Forelimb muscle (tissue), 1 donor: ENCODE results near the gene SYNCRIP. TPM values are rescaled to one million over a fixed set of nuclear protein-coding genes. Genes with fewer than 3 reads are reported as not detected.
"Not testable (repeated sequence)": the region's sequence is repeated elsewhere in the genome, so short reads cannot be mapped to it uniquely, and the experiment has no call there.

Experiments
- DNase-seq: peaks from one replicate; pipeline ENCODE4 v3.0.0-alpha.2; 2013; ENCODE audit warnings: low read depth
- polyA plus RNA-seq: library from polyadenylated mRNA; unstranded; fragments of 120-200 nt; gene quantifications from one replicate; pipeline ENCODE4 v1.2.1, GENCODE V29; 2013; ENCODE audit not compliant: insufficient read length

SYNCRIP gene
- polyA plus RNA-seq, result 88.0 TPM

- peak; percentile 94 for DNase-seq
These were observed at the start of gene SYNCRIP for GRCh38 chr6:85642774-85643536. Gene SYNCRIP, minus strand, starts transcription at chr6:85642886. Its CDS starts 1,447 bp downstream, at chr6:85641439.

- no peak for DNase-seq
These were observed 48.8 kb upstream of the SYNCRIP start for GRCh38 chr6:85691478-85691877.

DNA sequence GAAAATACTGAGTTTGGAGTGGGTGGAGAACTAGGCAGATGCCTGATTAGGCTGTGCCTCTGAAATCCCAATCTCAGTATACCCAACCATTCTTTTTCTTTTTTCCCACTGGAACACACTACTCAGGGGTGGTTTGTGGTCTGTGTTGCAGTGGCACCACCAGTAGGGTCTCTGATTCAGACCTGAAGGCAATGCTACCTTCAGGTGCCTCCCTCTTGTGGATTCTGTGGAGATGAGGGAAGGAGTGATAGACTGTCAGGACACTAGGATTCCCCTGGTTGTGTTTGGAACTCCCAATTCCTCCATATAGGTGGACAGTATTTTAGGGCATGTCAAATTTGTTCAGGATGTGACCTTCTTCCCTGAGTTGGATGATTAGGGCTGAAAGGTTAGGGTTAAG is 47.4 kb upstream of the SYNCRIP start:
- no peak for DNase-seq

GRCh38 chr6:85685713-85686112 is 43.0 kb upstream of the SYNCRIP start:
- DNase-seq, result no peak

DNA sequence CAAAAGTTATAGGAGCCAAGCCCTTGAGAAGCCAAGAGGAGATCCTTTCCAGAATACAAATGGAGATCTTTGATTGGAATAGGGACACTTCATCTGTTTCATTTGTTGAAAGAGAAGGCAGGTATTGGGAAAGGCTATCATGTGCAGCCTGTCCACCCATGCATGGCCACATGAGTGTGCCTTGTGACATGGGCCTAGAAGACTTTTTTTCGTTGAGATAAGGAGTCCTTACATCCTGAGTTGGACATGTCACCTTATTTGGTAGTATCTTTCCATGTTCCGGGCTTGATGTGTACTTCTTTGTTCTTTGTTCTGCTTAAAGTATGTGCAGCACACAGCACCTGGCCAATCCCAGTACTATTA is 42.1 kb upstream of the SYNCRIP start:
- DNase-seq, result no peak

- no peak for DNase-seq
These were observed 41.6 kb upstream of the SYNCRIP start for GRCh38 chr6:85684133-85684808.

DNA sequence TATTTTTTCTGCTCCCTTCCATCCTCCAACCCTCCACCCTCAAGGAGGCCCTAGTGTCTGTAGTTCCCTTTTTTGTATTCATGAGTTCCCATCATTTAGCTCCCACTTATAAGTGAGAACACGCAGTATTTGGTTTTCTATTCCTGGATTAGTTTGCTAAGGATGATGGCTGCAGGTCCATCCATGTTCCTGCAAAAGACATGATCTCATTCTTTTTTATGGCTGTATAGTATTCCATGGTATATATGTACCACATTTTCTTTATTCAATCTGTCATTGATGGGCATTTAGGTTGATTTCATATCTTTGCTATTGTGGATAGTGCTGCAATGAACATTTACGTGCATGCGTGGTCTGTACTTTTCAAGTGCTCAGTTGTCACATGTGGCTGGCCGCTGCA is 39.2 kb upstream of the SYNCRIP start:
- not testable (repeated sequence) for DNase-seq

- no peak for DNase-seq
These were observed 37.7 kb upstream of the SYNCRIP start for GRCh38 chr6:85680388-85680787.

DNA sequence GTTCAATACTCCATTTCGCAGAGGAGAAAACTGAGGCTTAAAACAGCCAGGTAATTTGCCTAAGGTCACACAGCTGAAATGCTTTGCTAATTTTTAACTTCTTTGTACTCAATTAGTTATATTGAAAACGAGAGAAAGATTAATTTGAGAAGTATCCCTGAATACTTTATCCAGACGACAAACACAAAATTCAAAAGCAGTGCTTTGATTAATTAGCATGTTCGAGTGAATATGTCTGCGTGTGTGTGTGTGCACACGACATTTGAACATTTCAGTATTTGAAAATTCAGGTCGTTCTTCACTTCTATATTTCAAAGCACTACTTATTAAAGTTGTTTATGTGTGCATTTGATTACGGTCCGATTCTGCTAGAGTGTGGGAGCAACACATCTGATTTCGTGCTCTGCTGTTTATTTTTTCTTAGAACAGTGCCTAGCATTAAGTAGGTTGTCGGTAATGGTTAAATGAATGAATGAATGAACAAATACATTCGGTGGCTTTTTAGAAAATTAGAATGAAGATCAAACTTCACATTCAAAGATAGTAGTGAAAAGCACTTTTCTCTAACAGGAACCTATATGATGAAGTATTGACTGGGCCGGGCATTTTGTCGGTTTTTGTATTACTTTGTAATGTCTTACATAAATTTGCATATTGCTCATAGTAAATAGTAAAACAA is 36.9 kb upstream of the SYNCRIP start:
- DNase-seq, result no peak

DNA sequence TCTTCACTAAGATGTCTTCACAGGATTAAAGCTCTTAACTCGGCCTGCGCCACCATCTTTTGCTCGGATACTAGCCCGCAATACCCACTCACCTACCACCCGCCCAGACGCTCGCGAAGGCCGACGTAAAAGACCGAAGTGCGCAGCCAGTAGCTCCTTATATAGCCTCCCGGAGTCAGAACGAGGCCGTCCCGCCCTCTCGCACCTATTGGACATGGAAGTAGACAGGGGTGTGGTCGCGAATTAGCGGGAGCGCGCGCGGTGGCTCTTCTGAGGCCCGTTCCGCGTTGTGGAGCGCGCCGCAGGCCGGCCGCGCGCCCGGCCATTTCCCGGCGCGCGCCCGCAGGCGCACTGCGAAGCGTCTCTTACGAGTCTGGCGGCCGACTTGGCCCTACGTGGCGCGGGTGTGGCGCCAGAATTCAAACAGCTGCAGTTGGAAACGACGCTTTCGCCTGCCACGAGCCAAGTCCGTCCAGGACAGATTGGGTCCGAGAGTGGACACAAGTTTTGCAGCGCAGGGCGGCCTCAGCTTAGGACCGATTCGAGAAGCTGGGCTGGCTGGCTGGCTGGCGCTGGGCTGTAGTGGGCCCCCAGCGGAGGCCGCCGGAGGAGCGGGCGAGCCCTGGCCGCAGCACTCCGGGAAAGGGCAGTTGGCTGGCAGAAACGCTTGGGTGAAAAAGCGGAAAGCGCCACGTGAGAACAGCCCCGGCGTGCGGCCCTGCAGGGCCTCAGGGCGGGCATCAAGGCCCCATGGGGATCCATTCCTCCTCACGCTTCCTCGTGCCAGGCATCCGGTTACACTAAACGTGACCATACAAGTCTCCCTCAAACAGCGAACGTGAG is 36.1 kb upstream of the SYNCRIP start:
- peak; percentile 98 for DNase-seq

DNA sequence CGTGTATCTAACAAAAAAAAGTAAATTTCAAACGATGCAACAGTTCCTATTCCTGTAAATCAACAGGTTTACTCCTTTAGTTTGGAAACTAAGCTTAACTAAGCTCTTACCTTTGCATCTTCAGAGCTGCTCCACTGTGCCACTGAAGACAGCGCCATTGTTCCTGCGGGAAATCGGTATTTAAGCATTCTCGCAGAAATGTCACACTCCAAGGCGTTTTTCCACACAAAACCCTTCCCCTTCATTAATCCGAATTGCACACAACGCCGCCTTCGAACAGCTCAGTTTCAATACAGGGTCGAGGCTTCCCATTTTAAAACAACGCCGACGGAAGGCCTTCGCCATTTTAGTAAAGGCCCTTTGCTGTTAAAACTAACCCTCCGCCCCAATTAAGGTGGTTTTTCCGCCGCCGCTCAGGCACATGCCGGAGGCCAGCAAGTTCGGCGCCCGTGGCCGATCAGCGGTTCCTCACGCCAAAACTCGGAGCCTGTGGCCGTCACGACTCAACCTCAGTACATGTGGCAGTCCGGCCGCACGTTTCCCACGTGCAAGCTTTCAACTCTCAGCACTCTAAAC is 35.4 kb upstream of the SYNCRIP start:
- no peak for DNase-seq

DNA sequence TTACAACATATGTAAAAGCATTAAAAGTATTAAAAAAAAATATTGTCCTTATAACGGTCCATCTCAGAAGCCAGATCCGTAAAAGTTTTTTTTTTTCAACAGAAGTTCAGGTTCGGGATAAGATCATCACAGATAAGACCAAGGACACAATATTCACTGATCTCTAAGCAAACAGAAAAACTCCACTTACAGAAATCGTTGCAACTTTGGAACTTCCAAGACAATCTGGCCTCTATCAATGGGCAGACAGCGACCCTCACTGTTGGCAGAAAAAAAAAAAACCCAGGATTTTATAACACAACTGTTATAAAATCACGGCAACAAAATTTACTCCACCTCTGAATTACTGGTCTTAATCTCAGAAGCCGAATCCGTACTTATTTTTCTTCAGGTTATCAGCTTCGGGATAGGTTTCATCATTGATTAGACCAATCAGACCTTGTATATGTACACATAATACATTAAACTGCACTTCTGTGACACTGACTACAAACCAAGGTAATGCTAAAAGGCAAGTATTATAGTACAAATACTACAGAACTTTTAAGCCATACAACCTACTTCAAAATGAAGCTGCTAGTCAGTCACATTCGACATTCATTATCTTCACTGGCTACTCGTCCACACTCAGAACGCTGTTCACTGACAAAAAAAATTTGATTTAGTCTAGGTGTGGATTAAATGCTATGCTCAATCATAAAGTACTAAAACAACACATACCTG is 34.7 kb upstream of the SYNCRIP start:
- DNase-seq, result no peak

- no peak for DNase-seq
These were observed 33.5 kb upstream of the SYNCRIP start for GRCh38 chr6:85676086-85676729.

GRCh38 chr6:85675030-85675819 is 32.5 kb upstream of the SYNCRIP start:
- no peak for DNase-seq

DNA sequence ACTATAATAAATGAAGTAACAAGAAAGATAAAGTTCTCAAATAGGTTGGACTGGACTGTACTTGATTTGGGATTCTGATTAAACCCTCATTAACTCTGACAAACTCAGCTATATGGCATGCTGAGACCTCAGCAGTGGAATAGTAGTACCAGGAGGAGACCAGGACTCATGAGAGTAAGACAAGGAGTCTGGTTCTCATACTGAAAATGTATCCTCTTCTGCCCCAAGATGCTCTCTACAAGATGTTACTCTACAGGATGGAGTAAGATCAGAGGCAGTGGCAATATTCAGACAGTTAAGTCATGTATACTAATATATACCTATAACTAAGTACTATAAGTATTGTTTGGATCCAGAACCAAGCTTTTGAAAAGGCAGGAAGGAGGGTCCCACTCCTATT is 31.9 kb upstream of the SYNCRIP start:
- no peak for DNase-seq

DNA sequence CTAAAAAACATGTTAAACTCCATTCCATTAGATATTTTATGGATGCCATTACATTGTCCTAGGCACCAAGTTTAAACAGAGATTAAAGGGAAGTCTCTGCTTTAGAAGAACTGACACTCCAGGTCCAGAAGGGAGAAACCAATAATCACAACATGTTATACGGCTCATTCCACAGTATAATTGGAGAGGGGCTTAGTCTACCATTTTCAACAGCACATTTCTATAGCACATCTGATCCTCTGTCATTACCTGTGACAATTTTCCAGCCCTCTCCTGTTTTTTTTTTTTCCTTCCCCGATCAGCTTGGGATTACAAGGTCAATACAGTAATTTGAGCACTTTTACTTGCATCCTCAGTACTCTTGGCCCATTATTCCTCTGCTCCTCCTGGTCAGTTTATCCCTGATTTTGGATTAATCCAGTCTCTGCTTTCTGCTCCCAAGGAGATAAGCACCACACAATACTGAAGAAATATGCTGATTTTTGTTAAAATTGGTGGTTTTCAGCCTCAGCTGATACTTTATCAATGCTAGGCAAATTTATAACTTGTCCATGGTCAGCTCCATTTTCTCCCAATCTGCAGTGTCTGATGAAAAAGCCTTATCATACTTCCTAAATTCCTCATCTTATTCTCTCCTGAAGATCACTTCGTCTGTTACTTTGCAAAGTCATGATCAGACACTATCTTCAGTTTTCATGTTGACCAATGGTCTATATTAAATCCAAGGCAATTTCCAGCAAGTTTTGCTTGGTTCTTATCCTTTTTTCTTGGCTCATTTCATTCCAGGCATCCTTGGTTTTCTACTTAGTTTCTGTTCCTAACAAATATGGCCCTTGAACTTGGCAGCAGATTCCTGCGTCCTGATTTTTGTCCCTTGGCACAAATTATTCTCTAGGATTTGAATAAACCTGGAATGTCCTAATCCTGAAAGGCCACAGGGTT is 30.8 kb upstream of the SYNCRIP start:
- DNase-seq, result no peak

- DNase-seq, result no peak
These were observed 29.9 kb upstream of the SYNCRIP start for GRCh38 chr6:85672623-85673022.

GRCh38 chr6:85672050-85672449 is 29.4 kb upstream of the SYNCRIP start:
- DNase-seq, result no peak
